ENCODE results near the gene TCEAL8.

The TCEAL8 gene

DNA sequence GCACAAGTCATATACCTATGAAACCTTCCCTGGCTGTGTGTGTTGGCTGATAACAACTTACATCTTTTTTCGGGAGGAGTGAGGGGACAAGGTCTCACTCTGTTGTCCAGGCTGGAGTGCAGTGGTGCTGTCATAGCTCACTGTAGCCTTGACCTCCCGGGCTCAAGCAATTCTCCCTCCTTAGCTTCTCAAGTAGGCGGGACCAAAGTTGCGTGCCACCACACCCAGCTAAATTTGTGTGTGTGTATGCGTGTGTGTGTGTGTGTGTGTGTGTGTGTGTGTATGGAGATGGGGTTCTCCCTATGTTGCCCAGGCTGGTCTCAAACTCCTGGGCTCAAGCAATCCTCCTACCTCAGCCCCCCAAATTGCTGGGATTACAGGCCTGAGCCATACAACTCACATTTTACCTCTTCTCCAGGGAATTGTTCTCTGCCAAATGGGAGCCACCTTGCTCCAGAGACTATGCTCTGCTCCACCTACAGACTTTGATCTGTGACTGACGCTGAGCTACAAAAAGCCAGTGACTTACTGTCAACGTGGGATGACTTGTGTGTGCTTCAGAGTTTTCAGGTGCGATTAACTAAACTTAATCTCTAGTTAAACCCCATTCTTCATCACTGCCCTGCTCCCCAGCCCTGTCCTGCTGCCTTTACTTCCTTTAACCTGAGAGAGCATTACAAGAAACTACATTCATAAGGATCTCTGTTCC is 42.1 kb downstream of the TCEAL8 start:
- no peak for DNase-seq

DNA sequence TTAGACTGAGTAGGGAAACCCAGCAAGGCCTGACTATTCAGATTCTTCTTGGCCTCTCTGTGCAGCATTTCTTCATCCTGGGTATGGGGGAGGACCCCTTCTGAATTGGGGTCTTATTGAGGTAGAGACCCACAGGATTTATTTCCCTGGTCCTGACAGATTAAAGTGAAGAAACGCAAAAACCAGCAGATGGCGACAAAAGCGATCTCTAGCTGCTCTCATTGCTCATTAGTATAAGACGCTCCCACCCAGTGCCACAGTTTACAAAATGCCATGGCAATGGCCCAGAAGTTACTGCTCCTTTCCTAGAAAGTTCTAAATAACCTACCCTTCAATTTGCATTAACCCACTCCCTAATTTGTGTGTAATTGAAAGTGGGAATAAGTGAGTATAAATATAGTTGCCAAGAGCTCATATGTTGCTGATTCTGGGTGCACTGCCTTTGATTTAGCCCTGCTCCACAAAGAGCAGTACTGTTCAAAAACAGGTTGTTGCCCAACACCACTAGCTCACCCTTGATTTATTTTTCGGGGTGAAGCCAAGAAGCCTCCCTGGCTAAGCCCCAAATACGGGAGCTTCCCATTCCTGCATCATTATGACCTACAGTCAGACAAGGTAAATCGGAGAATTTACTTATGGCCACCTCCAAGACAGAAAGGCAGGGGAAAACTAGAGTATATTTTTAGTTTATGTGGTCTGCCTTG is 43.8 kb downstream of the TCEAL8 start:
- DNase-seq, result peak; percentile 51

DNA sequence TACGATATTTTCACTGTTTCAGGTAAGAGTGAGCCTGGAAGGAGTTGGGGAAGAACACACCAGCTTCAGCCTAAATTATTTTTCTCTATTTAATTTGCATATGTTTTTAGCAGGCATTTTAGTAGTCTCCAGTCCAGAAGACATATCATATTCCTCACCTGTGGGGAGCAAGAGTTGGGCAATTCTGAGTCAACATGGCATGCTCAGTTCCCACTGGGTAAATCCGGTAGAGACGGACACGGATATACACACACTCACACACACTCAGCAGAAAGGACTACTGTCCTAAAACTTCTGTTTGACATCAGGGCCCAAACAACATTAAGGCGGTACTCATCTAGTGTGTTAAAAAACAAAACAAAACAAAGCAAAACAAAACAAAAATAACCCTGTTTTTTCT is 44.9 kb downstream of the TCEAL8 start:
- no peak for DNase-seq

All from right forelimb (tissue), 1 donor.